Stomach (tissue), 4 donors: ENCODE data around the gene KIF6.

Experiments
- POLR2AphosphoS5 ChIP-seq, 3 donors: sonication (generic); formaldehyde crosslinking; IDR thresholded peaks; one replicate each; pipeline ENCODE4 v1.6.1; 2016; ENCODE audit warnings: antibody characterized with exemption in 3 of 3
- TF ChIP-seq, protein P1 (sequence below), 7 experiments: fragments of 450-650 bp in 4 of 7; fragments of 200-600 bp in 3 of 7; sonication (generic) in 3 of 7; IDR thresholded peaks; one replicate each; pipeline ENCODE4 v1.5.1; 2016 to 2019; ENCODE audit warnings: antibody characterized with exemption in 7 of 7, control low read depth in 2 of 7, mild to moderate bottlenecking in 1 of 7

DNA sequence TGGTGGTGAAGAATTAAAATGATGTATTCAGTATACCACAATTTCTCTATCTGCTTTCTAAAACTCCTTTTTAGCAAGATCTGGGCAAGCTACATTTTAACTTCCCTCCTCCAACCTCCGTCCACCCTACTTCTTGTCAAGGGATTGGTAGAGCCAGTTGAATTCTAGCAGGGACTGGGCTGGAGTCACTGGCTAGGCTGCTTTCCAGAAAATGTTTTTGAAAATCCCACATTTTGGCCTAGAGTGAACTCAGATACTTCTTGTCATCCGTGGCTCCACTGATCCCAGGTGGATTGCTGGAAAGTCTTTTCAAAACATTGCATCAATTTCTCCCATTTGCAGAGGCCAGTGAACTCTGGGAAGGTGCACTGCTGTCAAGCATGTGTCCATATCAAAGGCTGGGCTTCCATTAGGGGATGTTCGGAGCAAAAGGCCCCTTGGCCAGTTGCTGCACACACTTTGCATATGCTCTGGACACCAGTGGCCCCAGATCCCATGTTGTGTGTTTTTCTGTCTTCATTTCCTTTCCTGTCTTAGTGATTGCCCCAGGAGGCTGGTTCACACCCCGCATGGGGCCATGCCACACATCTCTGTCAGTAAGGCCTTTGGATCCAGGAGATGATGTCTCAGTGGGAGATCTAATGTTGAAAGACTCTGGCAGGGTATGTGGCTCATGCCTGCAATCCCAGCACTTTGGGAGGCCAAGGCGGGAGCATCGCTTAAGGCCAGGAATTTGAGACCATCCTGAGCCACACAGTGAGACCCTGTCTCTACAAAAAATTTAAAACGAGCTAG, 391.4 kb downstream of the KIF6 start:
- TF ChIP-seq, protein P1, sequence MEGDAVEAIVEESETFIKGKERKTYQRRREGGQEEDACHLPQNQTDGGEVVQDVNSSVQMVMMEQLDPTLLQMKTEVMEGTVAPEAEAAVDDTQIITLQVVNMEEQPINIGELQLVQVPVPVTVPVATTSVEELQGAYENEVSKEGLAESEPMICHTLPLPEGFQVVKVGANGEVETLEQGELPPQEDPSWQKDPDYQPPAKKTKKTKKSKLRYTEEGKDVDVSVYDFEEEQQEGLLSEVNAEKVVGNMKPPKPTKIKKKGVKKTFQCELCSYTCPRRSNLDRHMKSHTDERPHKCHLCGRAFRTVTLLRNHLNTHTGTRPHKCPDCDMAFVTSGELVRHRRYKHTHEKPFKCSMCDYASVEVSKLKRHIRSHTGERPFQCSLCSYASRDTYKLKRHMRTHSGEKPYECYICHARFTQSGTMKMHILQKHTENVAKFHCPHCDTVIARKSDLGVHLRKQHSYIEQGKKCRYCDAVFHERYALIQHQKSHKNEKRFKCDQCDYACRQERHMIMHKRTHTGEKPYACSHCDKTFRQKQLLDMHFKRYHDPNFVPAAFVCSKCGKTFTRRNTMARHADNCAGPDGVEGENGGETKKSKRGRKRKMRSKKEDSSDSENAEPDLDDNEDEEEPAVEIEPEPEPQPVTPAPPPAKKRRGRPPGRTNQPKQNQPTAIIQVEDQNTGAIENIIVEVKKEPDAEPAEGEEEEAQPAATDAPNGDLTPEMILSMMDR (IDR thresholded peaks at IDR 0.05): no peak
- TF ChIP-seq POLR2AphosphoS5 (IDR thresholded peaks at IDR 0.05): no peak
